Measurements from ENCODE around the gene ABCA10.
"Not testable (repeated sequence)": the region's sequence is repeated elsewhere in the genome, so short reads cannot be mapped to it uniquely, and the experiment has no call there.

The ABCA10 gene

DNA sequence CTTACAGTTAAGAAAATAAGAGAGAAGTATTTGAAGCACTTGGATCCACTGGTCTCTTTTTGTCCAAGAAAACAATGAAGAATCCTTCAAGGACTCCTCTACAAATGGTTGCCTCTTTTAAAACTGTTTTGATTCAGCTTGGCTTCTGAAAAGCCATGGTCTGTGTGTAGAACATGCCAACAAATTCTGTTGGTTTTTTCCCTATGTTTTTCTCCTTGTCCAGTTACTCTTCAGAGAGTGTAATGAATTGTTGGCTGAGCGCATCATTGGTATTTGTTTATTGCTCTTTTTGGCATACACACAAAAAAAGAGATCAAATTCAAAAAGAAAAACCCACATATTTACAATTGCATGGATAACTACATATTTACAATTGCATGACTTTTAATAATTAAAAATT is at the start of gene ABCA10:
Gene ABCA10, minus strand, starts transcription at position 249 of the 400 bp plus-strand sequence. CDS start 3,466 bp downstream, outside the sequence.
- no peak for DNase-seq

GRCh38 chr17:69276279-69276678 is 47.7 kb upstream of the ABCA10 start:
- DNase-seq, result not testable (repeated sequence)

DNA sequence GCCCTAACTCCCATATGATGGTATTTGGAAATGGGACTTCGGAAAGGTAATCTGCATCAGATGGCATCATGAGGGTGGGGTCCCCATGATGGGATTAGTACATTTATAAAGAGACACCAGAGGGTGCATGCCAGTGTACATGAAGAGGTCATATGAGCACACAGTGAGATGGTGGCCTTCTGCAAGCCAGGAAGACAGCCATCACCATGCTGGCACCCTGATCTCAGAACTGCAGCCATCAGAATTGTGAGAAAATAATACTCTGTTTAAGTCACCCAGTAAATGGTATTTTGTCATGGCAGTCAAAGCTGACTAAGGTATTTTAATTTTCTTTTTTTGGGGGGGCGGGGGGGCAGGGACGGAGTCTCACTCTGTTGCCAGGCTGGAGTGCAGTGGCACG is 47.1 kb upstream of the ABCA10 start:
- no peak for DNase-seq

- DNase-seq, result no peak
These were observed 42.4 kb upstream of the ABCA10 start for GRCh38 chr17:69271023-69271422.

GRCh38 chr17:69269131-69269998 is 40.7 kb upstream of the ABCA10 start:
- DNase-seq, result no peak

- DNase-seq, result no peak
These were observed 40.0 kb upstream of the ABCA10 start for GRCh38 chr17:69268543-69269014.

DNA sequence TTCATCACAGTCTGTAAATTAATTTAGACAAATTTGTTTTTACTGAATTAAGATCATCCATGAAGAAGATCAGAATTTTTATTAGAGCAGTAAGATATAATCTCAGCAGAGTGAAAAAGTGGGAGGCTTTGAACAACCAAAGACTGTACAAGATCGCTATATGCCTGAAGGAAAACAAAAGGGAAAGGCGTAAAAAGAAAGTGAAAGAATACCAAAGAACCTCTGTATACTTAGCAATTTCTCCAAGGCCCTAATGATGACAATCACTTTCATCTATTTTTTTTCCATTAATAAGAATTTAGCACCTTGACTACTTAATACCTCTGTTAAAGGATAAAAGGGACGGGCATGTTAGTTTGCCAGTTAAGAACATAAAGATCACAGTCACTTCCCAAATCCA is 38.6 kb upstream of the ABCA10 start:
- DNase-seq, result no peak

- no peak for DNase-seq
These were observed 37.2 kb upstream of the ABCA10 start for GRCh38 chr17:69265873-69266272.

- DNase-seq, result no peak
These were observed 25.6 kb upstream of the ABCA10 start for GRCh38 chr17:69254187-69254586.

- no peak for DNase-seq
These were observed 22.0 kb upstream of the ABCA10 start for GRCh38 chr17:69250641-69251040.

GRCh38 chr17:69246726-69247375 is 18.2 kb upstream of the ABCA10 start:
- DNase-seq, result peak; percentile 70 to 78

- DNase-seq, result no peak
These were observed 17.6 kb upstream of the ABCA10 start for GRCh38 chr17:69246202-69246601.

DNA sequence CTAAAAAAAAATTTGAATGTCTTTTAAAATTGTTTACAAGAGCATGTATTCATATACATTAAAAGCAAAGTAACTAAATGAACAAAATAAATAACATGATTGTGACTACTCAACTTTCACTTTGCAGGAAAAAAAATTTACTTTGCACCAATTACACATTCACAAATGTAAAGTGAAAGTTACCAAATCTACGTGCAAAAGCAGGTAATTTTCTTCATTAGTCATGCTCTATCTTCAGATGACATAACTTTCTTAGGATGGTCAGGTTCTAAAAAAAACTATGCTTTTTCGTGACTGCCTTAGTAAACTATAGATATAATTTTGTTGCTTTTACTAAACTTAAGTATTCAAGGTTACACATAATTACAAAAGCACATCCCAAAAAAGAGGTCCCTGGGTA is 17.0 kb upstream of the ABCA10 start:
- DNase-seq, result no peak

DNA sequence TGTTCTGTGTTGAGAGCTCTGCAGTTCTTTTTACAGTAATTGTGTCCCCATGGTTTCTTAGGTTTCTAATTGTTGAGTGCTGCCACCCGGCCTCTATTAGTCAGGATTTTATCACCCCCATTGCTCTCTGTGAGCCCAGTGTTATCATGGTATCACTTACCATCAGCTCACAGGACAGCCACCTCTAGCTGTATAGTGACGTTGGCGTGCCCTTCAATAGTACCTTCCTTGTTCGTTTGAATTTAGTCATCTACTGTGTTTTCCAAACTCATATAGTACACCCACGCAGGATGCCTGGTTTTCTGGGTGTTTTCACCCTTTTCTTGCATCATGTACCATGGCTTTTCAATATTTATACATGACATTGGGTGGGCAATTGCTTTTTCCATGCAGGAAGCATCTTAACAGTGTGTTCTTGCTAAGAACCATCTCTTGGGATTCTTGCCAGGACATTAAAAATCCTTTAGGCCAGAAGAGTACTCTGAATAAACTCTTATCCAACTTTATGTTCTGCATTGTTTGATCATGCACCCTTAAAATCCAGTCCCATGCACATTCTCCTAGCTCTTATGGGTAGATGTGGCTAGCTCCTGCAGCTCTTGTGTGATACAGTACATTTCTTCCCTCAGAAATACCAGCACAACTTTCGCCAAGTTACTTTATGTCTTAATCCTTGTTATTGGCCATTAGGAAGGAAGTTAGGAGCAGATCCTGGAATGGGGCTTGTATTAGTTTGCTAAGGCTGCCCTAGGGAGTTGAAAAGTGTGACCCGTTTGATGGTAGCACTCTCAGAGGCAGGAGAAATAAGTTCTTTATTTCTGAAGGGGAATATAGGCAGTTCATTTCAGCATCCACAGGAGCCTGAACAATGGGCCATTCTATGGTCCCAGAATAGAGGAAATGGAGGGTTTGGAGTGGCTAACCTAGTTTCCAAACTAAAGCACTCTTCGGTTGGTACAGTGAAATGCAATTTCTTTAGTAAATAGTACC is 11.3 kb upstream of the ABCA10 start:
- DNase-seq, result no peak

GRCh38 chr17:69236946-69237345 is 8.3 kb upstream of the ABCA10 start:
- DNase-seq, result no peak

GRCh38 chr17:69236464-69236863 is 7.8 kb upstream of the ABCA10 start:
- DNase-seq, result no peak

GRCh38 chr17:69235338-69236058 is 6.9 kb upstream of the ABCA10 start:
- peak; percentile 77 to 79 for DNase-seq

DNA sequence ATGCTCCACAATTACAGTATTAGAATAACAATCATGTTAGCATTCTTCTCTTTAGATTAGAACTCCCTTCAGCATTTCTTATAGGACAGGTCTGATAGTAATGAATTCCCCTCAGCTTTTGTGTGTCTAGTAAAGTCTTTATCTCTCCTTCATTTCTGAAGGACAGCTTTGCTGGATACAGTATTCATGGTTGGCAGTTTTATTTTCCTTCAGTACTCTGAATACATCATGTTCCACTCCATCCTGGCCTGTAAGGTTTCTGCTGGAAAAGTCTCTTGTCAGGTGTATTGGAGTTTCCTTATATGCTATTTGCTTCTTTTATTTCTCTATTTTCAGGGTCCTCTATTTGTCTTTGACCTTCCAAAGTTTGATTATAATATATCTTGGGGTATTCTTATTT is 4.0 kb upstream of the ABCA10 start:
- no peak for DNase-seq

DNA sequence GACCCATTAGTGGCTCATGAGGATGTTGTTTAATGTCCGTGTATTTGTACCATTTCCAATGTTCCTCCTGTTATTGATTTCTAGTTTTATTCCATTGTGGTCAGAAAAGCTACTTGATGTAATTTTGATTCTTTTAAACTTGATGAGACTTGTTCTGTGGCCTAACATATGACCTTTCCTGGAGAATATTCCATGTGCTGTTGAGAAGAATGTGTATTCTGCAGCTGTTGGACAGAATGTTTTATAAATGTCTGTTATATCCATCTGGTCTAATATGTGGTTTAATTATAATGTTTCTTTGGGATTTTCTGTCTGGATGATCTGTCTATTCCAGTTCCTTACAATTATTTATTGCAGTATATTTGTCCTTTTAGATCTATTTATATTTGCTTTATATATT is 2.9 kb upstream of the ABCA10 start:
- no peak for DNase-seq

DNA sequence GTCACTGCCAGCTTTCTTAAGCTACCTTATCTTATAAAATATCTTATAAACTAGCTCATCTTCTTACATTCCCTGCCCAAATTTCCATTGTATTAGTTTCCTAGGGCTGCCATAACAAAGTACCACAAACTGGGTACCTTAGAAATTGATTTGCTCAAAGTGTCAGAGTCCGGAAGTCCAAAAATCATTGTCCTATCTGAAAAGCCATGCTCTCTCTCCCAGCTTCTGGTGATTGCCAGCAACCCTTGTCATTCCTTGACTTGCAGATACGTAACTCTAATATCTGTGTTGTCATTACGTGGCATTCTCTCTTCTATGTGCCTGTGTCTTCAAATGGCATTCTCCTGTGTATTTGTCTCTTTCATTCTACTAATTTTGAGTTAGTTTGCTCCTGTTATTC is 2.3 kb upstream of the ABCA10 start:
- DNase-seq, result no peak

- no peak for DNase-seq
These were observed 606 bp downstream of the ABCA10 start for GRCh38 chr17:69228018-69228417.

GRCh38 chr17:69227541-69227940 is 1.1 kb downstream of the ABCA10 start:
- peak; percentile 35 to 46 for DNase-seq
